Chondrocyte (in vitro differentiated cells): ENCODE data around the gene FERMT1. TPM values are rescaled to one million over a fixed set of nuclear protein-coding genes. Genes with fewer than 3 reads are reported as not detected.

Experiments used
- DNase-seq: peaks from one replicate; pipeline ENCODE4 v3.0.0; 2021; ENCODE audit warnings: mixed read lengths, low spot score
- H3K27ac Mint-ChIP-seq: one replicate; pipeline ENCODE4 v1.8.0; 2021; ENCODE audit warnings: mild to moderate bottlenecking, moderate library complexity, mixed read lengths; ENCODE audit not compliant: unreplicated experiment
- H3K27me3 Mint-ChIP-seq: 2 replicates; pipeline ENCODE4 v1.8.0; 2021; ENCODE audit warnings: low read depth, mixed read lengths
- H3K36me3 Mint-ChIP-seq: 2 replicates; pipeline ENCODE4 v1.8.0; 2021; ENCODE audit warnings: low read depth, mixed read lengths
- H3K4me1 Mint-ChIP-seq: 2 replicates; pipeline ENCODE4 v1.8.0; 2021; ENCODE audit warnings: low read depth, mild to moderate bottlenecking, mixed read lengths
- H3K4me3 Mint-ChIP-seq: one replicate; pipeline ENCODE4 v1.8.0; 2021; ENCODE audit warnings: mild to moderate bottlenecking, moderate library complexity, mixed read lengths; ENCODE audit not compliant: unreplicated experiment
- H3K9me3 Mint-ChIP-seq: 2 replicates; pipeline ENCODE4 v1.8.0; 2021; ENCODE audit warnings: low read depth, mixed read lengths
- total RNA-seq: library from RNA; stranded (reverse); gene quantifications from 3 replicates; pipeline ENCODE4 v1.2.1, GENCODE V29; 2021
- TF ChIP-seq, protein P1 (sequence below): fragments of 200-600 bp; sonication (generic); IDR thresholded peaks from 2 replicates; pipeline ENCODE4 v1.5.0; 2021; ENCODE audit warnings: antibody characterized with exemption, mild to moderate bottlenecking, moderate library complexity

Gene FERMT1
- total RNA-seq, 1 donor from 2014 or later, result 0.52 TPM

DNA sequence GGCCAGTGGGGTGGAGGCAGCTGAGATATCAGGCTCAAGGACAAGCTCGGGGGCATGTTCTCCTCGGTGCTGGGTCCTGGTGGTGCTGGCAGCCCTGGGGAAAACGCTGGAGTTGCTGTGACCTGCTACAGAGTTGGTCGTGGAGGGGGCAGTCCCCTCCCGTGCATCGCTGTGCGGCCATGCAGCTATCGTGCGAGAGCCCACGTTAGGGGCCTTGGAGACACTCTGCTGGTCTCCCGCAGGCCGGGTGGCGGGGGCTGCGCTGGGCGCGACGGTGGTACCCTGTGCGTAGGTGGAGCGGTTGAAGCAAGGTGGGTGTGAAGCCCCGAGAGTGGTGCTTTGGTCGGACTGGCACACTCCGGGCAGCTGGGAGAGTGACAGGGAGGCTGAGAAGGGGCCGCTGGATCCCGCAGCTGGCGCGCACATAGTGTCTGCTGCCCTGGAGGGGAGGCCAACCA lies 81.0 kb downstream of the FERMT1 start:
- H3K27ac Mint-ChIP-seq, result no peak overlapping the region
- no peak for DNase-seq
- H3K9me3 Mint-ChIP-seq, result no peaks in the 10 kb centered on the region
- H3K36me3 Mint-ChIP-seq, result peaks cover 31% of the 10 kb centered on the region
- H3K27me3 Mint-ChIP-seq, result no peaks in the 10 kb centered on the region
- no peaks in the 10 kb centered on the region for H3K4me1 Mint-ChIP-seq
- H3K4me3 Mint-ChIP-seq, result no peak overlapping the region
- TF ChIP-seq, protein P1, sequence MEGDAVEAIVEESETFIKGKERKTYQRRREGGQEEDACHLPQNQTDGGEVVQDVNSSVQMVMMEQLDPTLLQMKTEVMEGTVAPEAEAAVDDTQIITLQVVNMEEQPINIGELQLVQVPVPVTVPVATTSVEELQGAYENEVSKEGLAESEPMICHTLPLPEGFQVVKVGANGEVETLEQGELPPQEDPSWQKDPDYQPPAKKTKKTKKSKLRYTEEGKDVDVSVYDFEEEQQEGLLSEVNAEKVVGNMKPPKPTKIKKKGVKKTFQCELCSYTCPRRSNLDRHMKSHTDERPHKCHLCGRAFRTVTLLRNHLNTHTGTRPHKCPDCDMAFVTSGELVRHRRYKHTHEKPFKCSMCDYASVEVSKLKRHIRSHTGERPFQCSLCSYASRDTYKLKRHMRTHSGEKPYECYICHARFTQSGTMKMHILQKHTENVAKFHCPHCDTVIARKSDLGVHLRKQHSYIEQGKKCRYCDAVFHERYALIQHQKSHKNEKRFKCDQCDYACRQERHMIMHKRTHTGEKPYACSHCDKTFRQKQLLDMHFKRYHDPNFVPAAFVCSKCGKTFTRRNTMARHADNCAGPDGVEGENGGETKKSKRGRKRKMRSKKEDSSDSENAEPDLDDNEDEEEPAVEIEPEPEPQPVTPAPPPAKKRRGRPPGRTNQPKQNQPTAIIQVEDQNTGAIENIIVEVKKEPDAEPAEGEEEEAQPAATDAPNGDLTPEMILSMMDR, result no peak

DNA sequence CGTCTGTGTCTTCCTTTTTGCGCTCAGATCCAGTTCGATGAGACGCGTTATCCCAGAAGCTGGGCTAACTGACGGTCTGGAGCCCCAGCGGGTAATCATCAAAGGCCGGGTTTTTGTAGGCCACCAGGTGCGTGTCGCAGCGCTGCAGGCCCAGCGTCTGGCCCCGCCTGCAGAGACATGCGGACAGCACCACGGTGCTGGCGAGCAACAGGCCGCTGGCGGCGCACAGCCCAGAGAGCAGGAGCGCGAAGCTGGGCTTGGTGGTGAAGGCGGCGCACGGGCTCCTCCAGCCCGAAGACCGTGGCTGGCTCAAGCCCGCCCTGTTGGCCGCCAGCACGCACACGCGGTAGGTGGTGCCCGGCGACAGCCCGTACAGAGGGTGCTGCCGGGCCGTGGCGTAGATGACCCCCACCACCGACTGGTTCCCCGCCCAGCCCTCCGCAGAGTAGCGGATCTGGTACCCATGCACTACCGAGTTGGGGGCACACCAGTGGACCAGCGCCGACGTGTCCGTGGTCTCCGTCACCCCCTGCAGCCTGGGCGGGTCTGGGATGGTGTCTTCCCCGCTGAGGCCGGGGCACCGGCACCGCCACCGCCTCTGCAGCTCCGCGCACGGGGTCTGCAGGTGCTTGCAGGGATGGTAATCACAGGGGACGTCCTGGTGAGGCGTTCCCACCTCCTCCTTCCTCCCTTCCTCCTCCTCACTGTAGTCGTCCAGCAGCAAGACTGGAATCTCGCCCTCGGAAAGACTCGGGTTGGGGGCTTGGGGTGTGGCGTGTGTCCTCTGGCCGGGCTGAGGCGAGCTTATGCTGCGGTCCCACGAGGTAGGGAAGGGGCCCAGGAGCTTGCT lies 81.6 kb downstream of the FERMT1 start:
- no peaks in the 10 kb centered on the region for H3K9me3 Mint-ChIP-seq
- no peak for DNase-seq
- TF ChIP-seq, protein P1, result no peak

DNA sequence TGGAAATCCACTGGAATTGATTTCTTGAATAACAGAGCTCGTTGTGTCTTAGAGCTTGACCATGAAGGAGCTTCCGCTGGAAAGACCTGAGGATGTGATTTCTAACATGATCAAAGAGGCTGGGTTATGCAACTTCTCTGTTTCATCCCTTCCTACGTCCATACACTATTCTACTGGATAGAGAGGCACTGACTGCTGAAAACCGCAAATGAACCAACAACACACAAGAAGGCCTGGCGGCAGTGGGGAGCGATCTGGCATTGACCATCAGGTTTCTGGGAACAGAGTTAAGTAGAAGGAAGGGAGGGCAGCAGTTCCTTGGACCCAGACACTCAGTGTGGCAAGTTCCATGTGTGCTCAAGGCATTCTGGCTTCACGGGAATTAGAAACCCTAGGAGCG lies 82.3 kb downstream of the FERMT1 start:
- Mint-ChIP-seq H3K4me3 (no peak overlapping the region), H3K27ac (no peak overlapping the region), H3K27me3 (no peaks in the 10 kb centered on the region), H3K9me3 (no peaks in the 10 kb centered on the region), H3K36me3 (peaks cover 31% of the 10 kb centered on the region), H3K4me1 (no peaks in the 10 kb centered on the region)
- TF ChIP-seq, protein P1, result no peak
- no peak for DNase-seq

More for the DNA sequence above, 81.6 kb downstream of the FERMT1 start:
- no peaks in the 10 kb centered on the region for H3K27me3 Mint-ChIP-seq
- H3K27ac Mint-ChIP-seq, result no peak overlapping the region
- peaks cover 31% of the 10 kb centered on the region for H3K36me3 Mint-ChIP-seq
- H3K4me3 Mint-ChIP-seq, result no peak overlapping the region
- H3K4me1 Mint-ChIP-seq, result no peaks in the 10 kb centered on the region

DNA sequence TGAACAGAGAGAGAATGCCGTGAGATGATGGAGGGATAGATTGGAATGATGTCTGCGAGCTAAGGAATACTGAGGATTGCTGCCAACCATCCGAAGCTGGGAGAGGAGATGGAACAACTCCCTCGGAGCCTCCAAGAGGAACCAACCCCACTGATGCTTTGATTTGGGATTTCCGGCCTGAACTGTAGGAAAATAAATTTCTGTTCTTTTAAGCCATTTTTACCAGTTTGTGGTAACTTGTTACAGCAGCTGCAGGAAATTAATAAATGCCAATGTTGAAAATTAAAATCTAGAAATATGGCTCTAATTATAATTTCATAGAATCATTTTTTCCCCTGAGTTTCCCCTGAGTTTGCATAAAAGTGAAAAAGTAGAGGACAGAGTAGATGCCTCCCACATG lies 83.1 kb downstream of the FERMT1 start:
- no peaks in the 10 kb centered on the region for H3K9me3 Mint-ChIP-seq
- H3K27me3 Mint-ChIP-seq, result no peaks in the 10 kb centered on the region
- H3K4me1 Mint-ChIP-seq, result peaks cover under 1% of the 10 kb centered on the region
- no peak for DNase-seq
- H3K36me3 Mint-ChIP-seq, result peaks cover 33% of the 10 kb centered on the region
- H3K4me3 Mint-ChIP-seq, result no peak overlapping the region
- H3K27ac Mint-ChIP-seq, result no peak overlapping the region
- TF ChIP-seq, protein P1, result no peak

DNA sequence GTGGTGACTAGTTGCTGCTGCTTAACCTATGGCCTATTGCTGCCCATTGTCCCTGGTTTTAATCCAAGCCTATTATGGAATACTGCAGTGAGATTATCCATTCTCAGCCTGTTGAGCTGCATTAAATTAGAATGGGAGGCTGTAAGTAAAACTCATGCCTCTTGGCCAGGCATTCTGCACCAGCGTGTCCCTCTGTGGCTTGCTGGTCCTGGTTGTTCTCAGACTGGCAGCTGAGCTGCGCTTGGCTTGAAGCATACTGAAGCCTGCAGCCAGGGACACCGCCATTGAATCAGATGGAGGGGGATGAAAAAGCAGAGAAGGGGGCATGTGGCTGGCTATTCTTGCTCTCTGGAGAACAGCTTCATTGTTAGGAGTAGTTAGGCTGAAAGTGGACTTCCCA lies 84.6 kb downstream of the FERMT1 start:
- H3K36me3 Mint-ChIP-seq, result peaks cover 41% of the 10 kb centered on the region
- H3K9me3 Mint-ChIP-seq, result no peaks in the 10 kb centered on the region
- DNase-seq, result no peak
- H3K27me3 Mint-ChIP-seq, result no peaks in the 10 kb centered on the region
- H3K4me1 Mint-ChIP-seq, result peaks cover 10% of the 10 kb centered on the region
- TF ChIP-seq, protein P1, result no peak
- H3K4me3 Mint-ChIP-seq, result no peak overlapping the region
- H3K27ac Mint-ChIP-seq, result no peak overlapping the region
